HFF-Myc (cell line): Measurements from ENCODE around the gene OSBPL1A.

Source experiments
- DNase-seq: peaks from one replicate; pipeline ENCODE4 v3.0.0-alpha.2; 2011; ENCODE audit warnings: low read depth; ENCODE audit errors: extremely low read depth
- H3K4me3 ChIP-seq: replicated peaks from 2 replicates; pipeline ENCODE4 v1.5.1; 2011; ENCODE audit warnings: low read depth, mild to moderate bottlenecking, control low read depth, low read length
- CTCF ChIP-seq: IDR thresholded peaks from 2 replicates; pipeline ENCODE4 v1.5.1; 2012; ENCODE audit warnings: mild to moderate bottlenecking, low read depth, low read length, control low read depth; ENCODE audit errors: missing control alignments

The OSBPL1A gene

GRCh38 chr18:24138789-24139616 is 258.6 kb downstream of the OSBPL1A start, which contains the start of gene CABYR:
TSS of gene CABYR (plus strand) at chr18:24139062. CDS start at chr18:24143115, 4,053 bp downstream.
- DNase-seq = peak; percentile 73
- TF ChIP-seq CTCF = no peak
- H3K4me3 ChIP-seq = peak within 1 kb of the TSS; percentile 54

- no peak for TF ChIP-seq CTCF
- DNase-seq = no peak
- H3K4me3 ChIP-seq = peak overlapping the region; percentile 54
Observed at GRCh38 chr18:24138409-24138788, 259.2 kb downstream of the OSBPL1A start.

- no peak for DNase-seq
- H3K4me3 ChIP-seq = no peak overlapping the region
- TF ChIP-seq CTCF = no peak
Observed at GRCh38 chr18:24136967-24137373, 260.7 kb downstream of the OSBPL1A start.

GRCh38 chr18:24130494-24130893 is 267.1 kb downstream of the OSBPL1A start:
- no peak for TF ChIP-seq CTCF
- no peak for DNase-seq
- no peak overlapping the region for H3K4me3 ChIP-seq

GRCh38 chr18:24128700-24129099 is 268.9 kb downstream of the OSBPL1A start:
- no peak for TF ChIP-seq CTCF
- no peak overlapping the region for H3K4me3 ChIP-seq
- DNase-seq = no peak

GRCh38 chr18:24127735-24128134 is 269.9 kb downstream of the OSBPL1A start:
- TF ChIP-seq CTCF = no peak
- no peak for DNase-seq
- H3K4me3 ChIP-seq = no peak overlapping the region
